CD14-positive monocyte (primary cell): ENCODE measurements around the gene ATXN1. TPM values are rescaled to one million over a fixed set of nuclear protein-coding genes. Genes with fewer than 3 reads are reported as not detected.

Experiments
- DNase-seq, 3 donors: peaks; one replicate each; pipeline ENCODE4 v3.0.0-alpha.2; 2011 to 2022
- H2AFZ ChIP-seq: 2 replicates; pipeline ENCODE4 v1.6.0; 2012; ENCODE audit warnings: mild to moderate bottlenecking, low read depth, low read length, inconsistent platforms; ENCODE audit not compliant: insufficient read depth, poor library complexity, severe bottlenecking
- H3K27ac ChIP-seq, 2 donors: 1 replicate in 1 of 2; 2 replicates in 1 of 2; pipeline ENCODE4 v1.5.1; 2012 to 2013; ENCODE audit warnings: low read length in 2 of 2, control low read depth in 1 of 2, inconsistent platforms in 1 of 2, low read depth in 1 of 2, mild to moderate bottlenecking in 1 of 2
- H3K27me3 ChIP-seq, 2 donors: one replicate each; pipeline versions ENCODE4 v1.6.0 to v1.6.1; 2011 to 2013; ENCODE audit warnings: low read length in 2 of 2; ENCODE audit not compliant: control insufficient read depth in 2 of 2, insufficient read depth in 2 of 2
- H3K36me3 ChIP-seq, 2 donors: replicated peaks in 1 of 2; 1 replicate in 1 of 2; 2 replicates in 1 of 2; pipeline versions ENCODE4 v1.5.1 to v1.6.1; 2012 to 2013; ENCODE audit warnings: low read length in 2 of 2, control low read depth in 1 of 2, inconsistent platforms in 1 of 2, mild to moderate bottlenecking in 1 of 2; ENCODE audit not compliant: insufficient read depth in 2 of 2, control insufficient read depth in 1 of 2
- H3K4me1 ChIP-seq, 2 donors: 1 replicate in 1 of 2; 2 replicates in 1 of 2; pipeline versions ENCODE4 v1.5.1 to v1.6.1; 2012 to 2013; ENCODE audit warnings: low read length in 2 of 2, control low read depth in 1 of 2, inconsistent platforms in 1 of 2, mild to moderate bottlenecking in 1 of 2, moderate library complexity in 1 of 2; ENCODE audit not compliant: insufficient read depth in 2 of 2, control insufficient read depth in 1 of 2
- H3K4me2 ChIP-seq: replicated peaks from 2 replicates; pipeline ENCODE3; 2012; ENCODE audit warnings: low read length, moderate library complexity, mild to moderate bottlenecking; ENCODE audit not compliant: poor library complexity, severe bottlenecking; ENCODE audit errors: extremely low read depth
- H3K4me3 ChIP-seq, 3 experiments: fragments of 200-600 bp in 1 of 3; sonication (generic) in 1 of 3; replicated peaks in 1 of 3; 1 replicate in 2 of 3; 2 replicates in 1 of 3; pipeline ENCODE4 v1.5.1; 2011 to 2013; ENCODE audit warnings: low read length in 3 of 3, mild to moderate bottlenecking in 3 of 3, control low read depth in 2 of 3, low read depth in 2 of 3, inconsistent platforms in 1 of 3, moderate library complexity in 1 of 3
- H3K79me2 ChIP-seq: 2 replicates; pipeline ENCODE4 v1.6.0; 2012; ENCODE audit warnings: mild to moderate bottlenecking, control low read depth, inconsistent platforms, low read length, moderate library complexity; ENCODE audit not compliant: insufficient read depth
- H3K9ac ChIP-seq: 2 replicates; pipeline ENCODE4 v1.6.0; 2017; ENCODE audit warnings: low read length, mild to moderate bottlenecking; ENCODE audit not compliant: insufficient read depth, poor library complexity, severe bottlenecking
- H3K9me3 ChIP-seq, 2 donors: replicated peaks in 1 of 2; 1 replicate in 1 of 2; 2 replicates in 1 of 2; pipeline versions ENCODE4 v1.5.1 to v1.6.1; 2012 to 2013; ENCODE audit warnings: low read length in 2 of 2, control low read depth in 1 of 2; ENCODE audit not compliant: control insufficient read depth in 1 of 2, insufficient read depth in 1 of 2
- H4K20me1 ChIP-seq: 2 replicates; pipeline ENCODE4 v1.6.0; 2012; ENCODE audit warnings: mild to moderate bottlenecking, low read length, control low read depth, moderate library complexity; ENCODE audit not compliant: insufficient read depth
- H3K27ac Mint-ChIP-seq, 7 donors: one replicate each; pipeline ENCODE4 v1.8.0; 2020; ENCODE audit warnings: mild to moderate bottlenecking in 7 of 7, mixed read lengths in 7 of 7, moderate library complexity in 6 of 7, inconsistent platforms in 2 of 7
- H3K27me3 Mint-ChIP-seq, 3 donors: one replicate each; pipeline ENCODE4 v1.8.0; 2021 to 2022; ENCODE audit warnings: low read depth in 3 of 3, mild to moderate bottlenecking in 3 of 3, mixed read lengths in 3 of 3, moderate library complexity in 3 of 3, inconsistent platforms in 1 of 3
- H3K36me3 Mint-ChIP-seq, 2 donors: one replicate each; pipeline ENCODE4 v1.8.0; 2020; ENCODE audit warnings: mixed read lengths in 2 of 2, inconsistent platforms in 1 of 2, mild to moderate bottlenecking in 1 of 2
- H3K4me1 Mint-ChIP-seq: one replicate; pipeline ENCODE4 v1.8.0; 2020; ENCODE audit warnings: mild to moderate bottlenecking, mixed read lengths
- H3K4me3 Mint-ChIP-seq, 2 donors: one replicate each; pipeline ENCODE4 v1.8.0; 2020; ENCODE audit warnings: mild to moderate bottlenecking in 2 of 2, mixed read lengths in 2 of 2, moderate library complexity in 1 of 2
- H3K9me3 Mint-ChIP-seq, 7 donors: one replicate each; pipeline ENCODE4 v1.8.0; 2020 to 2022; ENCODE audit warnings: mixed read lengths in 7 of 7, mild to moderate bottlenecking in 6 of 7, moderate library complexity in 6 of 7, inconsistent platforms in 2 of 7
- WGBS: methylation state at CpG from one replicate; pipeline ENCODE4 v1.1.5; 2013; ENCODE audit warnings: missing lambda C conversion rate; ENCODE audit not compliant: insufficient coverage; 5-methylcytosine and 5-hydroxymethylcytosine counted together
- intact Hi-C, 2 donors: fragments of 100-400 bp; cut with micrococcal nuclease; formaldehyde crosslinking; loops; one replicate each; pipeline versions ENCODE4 v1.15.0 to v1.15.1; 2023
- polyA plus RNA-seq, 3 donors: library from polyadenylated mRNA; depleted of rRNA in 1 of 3; unstranded in 2 of 3; stranded (reverse) in 1 of 3; fragments of 300-500 nt in 2 of 3; fragments of >200 nt in 1 of 3; fragmentation: Illumina TruSeq in 2 of 3; gene quantifications; 1 replicate in 2 of 3; 2 replicates in 1 of 3; pipeline ENCODE4 v1.2.3, GENCODE V29; 2012 to 2021
- TF ChIP-seq, protein P1 (sequence below): fragments of 200-600 bp; IDR thresholded peaks from one replicate; pipeline ENCODE4 v1.8.0; 2022; ENCODE audit warnings: antibody characterized with exemption, mild to moderate bottlenecking

ATXN1 gene
- polyA plus RNA-seq, 3 donors, result 8.8 to 19.1 (median 10.9) TPM

DNA sequence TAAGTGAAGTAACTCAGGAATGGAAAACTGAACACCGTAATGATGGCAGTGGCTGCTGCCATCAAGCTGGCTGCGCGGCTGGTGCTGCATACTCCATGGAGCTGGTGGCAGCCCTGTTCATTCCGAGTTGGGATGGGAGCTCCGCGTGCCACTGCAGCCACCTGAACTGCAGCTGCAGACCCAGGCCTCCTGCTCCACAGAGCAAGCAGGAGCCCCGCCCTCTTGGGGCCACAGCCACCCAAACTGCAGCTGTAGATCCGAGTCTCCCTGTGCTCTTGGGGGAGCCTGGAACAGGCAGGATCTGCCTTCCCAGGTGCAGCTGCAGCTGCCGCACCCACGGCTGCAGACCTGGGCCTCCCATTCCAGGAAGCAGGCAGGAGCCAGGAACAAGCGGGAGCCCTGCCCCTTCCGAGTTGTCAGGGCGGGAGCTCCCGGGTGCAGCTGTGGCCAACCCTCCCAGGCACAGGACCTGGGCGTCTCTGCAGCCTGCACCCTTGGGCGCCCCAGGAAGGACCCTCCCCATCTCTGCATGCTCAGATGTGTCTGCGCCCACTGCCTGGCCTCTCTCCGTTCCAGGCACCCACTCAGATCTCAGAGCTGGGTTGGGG is 402.6 kb downstream of the ATXN1 start:
- Mint-ChIP-seq H3K4me3 (no peak overlapping the region), H3K27me3 (peaks cover 0 to 1% (median 0%) of the 10 kb centered on the region in 3 donors), H3K27ac (peak overlapping the region in 1 of 7 donors; percentile 25), H3K4me1 (no peaks in the 10 kb centered on the region), H3K36me3 (peaks cover 11 to 12% of the 10 kb centered on the region in 2 donors), H3K9me3 (no peaks in the 10 kb centered on the region)
- Histone ChIP-seq H3K27ac (no peak overlapping the region), H4K20me1 (no peaks in the 10 kb centered on the region), H3K4me3 (no peak overlapping the region), H3K9me3 (no peaks in the 10 kb centered on the region), H2AFZ (no peak overlapping the region), H3K4me1 (no peaks in the 10 kb centered on the region), H3K36me3 (peaks cover 0 to 16% of the 10 kb centered on the region in 2 donors), H3K9ac (no peak overlapping the region), H3K79me2 (no peaks in the 10 kb centered on the region), H3K27me3 (no peaks in the 10 kb centered on the region), H3K4me2 (no peak overlapping the region)
- intact Hi-C loops, result no loop called here
- 86% methylated on average over 16 of the region's 18 CpGs for WGBS
- DNase-seq, result no peak
- TF ChIP-seq, protein P1, sequence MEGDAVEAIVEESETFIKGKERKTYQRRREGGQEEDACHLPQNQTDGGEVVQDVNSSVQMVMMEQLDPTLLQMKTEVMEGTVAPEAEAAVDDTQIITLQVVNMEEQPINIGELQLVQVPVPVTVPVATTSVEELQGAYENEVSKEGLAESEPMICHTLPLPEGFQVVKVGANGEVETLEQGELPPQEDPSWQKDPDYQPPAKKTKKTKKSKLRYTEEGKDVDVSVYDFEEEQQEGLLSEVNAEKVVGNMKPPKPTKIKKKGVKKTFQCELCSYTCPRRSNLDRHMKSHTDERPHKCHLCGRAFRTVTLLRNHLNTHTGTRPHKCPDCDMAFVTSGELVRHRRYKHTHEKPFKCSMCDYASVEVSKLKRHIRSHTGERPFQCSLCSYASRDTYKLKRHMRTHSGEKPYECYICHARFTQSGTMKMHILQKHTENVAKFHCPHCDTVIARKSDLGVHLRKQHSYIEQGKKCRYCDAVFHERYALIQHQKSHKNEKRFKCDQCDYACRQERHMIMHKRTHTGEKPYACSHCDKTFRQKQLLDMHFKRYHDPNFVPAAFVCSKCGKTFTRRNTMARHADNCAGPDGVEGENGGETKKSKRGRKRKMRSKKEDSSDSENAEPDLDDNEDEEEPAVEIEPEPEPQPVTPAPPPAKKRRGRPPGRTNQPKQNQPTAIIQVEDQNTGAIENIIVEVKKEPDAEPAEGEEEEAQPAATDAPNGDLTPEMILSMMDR, result no peak

DNA sequence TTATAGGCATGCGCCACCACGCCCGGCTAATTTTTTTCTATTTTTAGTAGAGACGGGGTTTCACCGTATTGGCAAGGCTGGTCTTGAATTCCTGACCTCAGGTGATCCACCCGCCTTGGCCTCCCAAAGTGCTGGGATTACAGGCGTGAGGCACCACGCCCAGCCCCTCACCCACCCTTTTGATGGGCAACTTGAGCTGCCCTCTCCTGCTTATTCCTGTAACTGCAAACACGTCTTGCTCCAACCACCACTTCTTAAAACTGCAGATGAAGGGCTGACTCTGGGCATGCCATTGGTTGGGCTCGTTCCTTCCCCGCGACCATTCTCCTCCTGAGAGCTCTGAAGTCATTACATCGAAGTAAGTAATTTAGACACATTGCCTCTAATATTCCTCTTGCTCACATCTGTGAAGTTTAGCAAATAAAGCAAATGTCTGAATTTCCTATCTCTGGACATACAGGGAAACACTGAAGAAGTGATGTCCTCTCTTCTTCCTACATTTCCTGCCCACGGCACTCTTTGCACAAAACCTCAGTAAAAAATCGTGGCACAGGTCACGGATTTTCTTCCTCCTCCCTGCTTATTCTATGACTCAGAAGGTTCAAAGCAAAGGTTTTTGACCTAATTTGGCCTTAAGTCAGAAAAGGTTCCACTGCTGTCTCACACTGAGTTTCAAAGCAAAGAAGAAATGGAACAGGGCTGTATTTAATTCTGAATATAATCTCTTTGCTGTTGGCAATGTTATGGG is 405.4 kb downstream of the ATXN1 start:
- peaks cover 3 to 4% of the 10 kb centered on the region in 2 donors for H3K36me3 Mint-ChIP-seq
- TF ChIP-seq, protein P1, result no peak
- Histone ChIP-seq H3K9me3 (no peaks in the 10 kb centered on the region), H3K4me2 (no peak overlapping the region), H3K27ac (no peak overlapping the region), H3K36me3 (no peaks in the 10 kb centered on the region), H4K20me1 (peaks cover 7% of the 10 kb centered on the region), H3K4me3 (no peak overlapping the region), H3K9ac (no peak overlapping the region), H2AFZ (no peak overlapping the region), H3K79me2 (no peaks in the 10 kb centered on the region), H3K4me1 (no peaks in the 10 kb centered on the region), H3K27me3 (no peaks in the 10 kb centered on the region)
- no peak overlapping the region for H3K27ac Mint-ChIP-seq
- intact Hi-C loops, result no loop called here
- no peaks in the 10 kb centered on the region for H3K27me3 Mint-ChIP-seq
- no peaks in the 10 kb centered on the region for H3K4me1 Mint-ChIP-seq
- no peaks in the 10 kb centered on the region for H3K9me3 Mint-ChIP-seq
- no peak overlapping the region for H3K4me3 Mint-ChIP-seq
- 90% methylated on average over 13 of the region's 16 CpGs for WGBS
- no peak for DNase-seq
